ENCODE measurements around the gene MED1.

The MED1 gene

DNA sequence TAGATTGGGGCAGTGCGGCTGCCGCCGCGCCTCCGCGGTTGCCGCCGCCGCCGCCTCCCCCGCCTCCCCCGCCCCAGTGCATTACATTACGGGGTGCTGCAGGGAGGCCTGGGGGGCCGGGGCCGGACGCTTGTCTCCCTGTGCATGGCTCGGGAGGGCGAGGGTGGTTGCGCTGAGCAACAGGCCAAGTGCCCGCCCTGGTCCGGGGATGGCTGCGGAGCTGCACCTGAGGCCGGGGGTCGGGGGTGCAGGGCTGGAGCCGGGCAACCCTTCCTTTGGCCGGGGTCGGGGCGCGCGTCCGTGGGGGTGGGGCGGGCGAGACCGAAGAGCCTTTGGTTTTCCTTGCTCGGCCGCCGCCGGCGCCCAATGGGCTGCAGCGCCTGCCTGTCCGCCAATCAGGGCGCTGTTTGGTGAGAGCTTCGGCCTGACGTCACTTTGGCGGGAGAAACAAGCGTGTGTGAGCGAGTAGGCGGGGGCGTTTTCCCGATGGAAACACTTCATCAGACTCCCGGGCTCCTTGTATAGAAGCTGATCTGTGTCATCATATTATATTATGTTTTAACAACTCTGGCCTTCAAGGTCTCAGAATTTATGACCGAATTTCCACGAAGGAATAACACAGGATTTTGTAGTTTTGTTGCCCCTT lies 48.7 kb downstream of the MED1 start:
- peak overlapping the region; percentile 63 to 99 (median 96) for H3K4me3 ChIP-seq (ENCODE audit: low read depth in 1 of 5, low read length in 5 of 5)
- H3K9ac ChIP-seq (ENCODE audit: low read length in 5 of 5), result peak overlapping the region in 3 of 5 donors; percentile 69 to 84 (median 77)
- peaks cover 0 to 26% (median 17%) of the 10 kb centered on the region in 5 donors for H3K4me1 ChIP-seq (ENCODE audit: control insufficient read depth in 5 of 5, insufficient read depth in 5 of 5, low read length in 5 of 5)
- no peaks in the 10 kb centered on the region for H3K27me3 ChIP-seq (ENCODE audit: control insufficient read depth in 5 of 5, insufficient read depth in 4 of 5, low read length in 5 of 5)
- H3K36me3 ChIP-seq (ENCODE audit: control insufficient read depth in 5 of 5, insufficient read depth in 5 of 5, low read length in 5 of 5), result peaks cover under 1 to 10% (median 6%) of the 10 kb centered on the region in 5 donors
- H3K9me3 ChIP-seq (ENCODE audit: control insufficient read depth in 5 of 5, low read length in 5 of 5), result no peaks in the 10 kb centered on the region
- peak overlapping the region; percentile 86 for H3K27ac ChIP-seq (ENCODE audit: low read depth, low read length)

- Histone ChIP-seq H3K9ac (ENCODE audit: low read length in 5 of 5) (peak within 1 kb of the TSS; percentile 69 to 94 (median 83)), H3K27me3 (ENCODE audit: control insufficient read depth in 5 of 5, insufficient read depth in 4 of 5, low read length in 5 of 5) (no peaks in the 10 kb centered on the region), H3K4me1 (ENCODE audit: control insufficient read depth in 5 of 5, insufficient read depth in 5 of 5, low read length in 5 of 5) (peaks cover 0 to 26% (median 17%) of the 10 kb centered on the region in 5 donors), H3K27ac (ENCODE audit: low read depth, low read length) (peak within 1 kb of the TSS; percentile 86), H3K9me3 (ENCODE audit: control insufficient read depth in 5 of 5, low read length in 5 of 5) (no peaks in the 10 kb centered on the region), H3K4me3 (ENCODE audit: low read depth in 1 of 5, low read length in 5 of 5) (peak within 1 kb of the TSS; percentile 88 to 99 (median 96)), H3K36me3 (ENCODE audit: control insufficient read depth in 5 of 5, insufficient read depth in 5 of 5, low read length in 5 of 5) (peaks cover 0 to 10% (median 4%) of the 10 kb centered on the region in 5 donors)
Observed at GRCh38 chr17:39401412-39402243, 49.4 kb downstream of the MED1 start, which contains the start of gene FBXL20. FBXL20 (minus strand) TSS chr17:39401626; CDS start chr17:39401402, 224 bp downstream.

- H3K9me3 ChIP-seq (ENCODE audit: control insufficient read depth in 5 of 5, low read length in 5 of 5), result no peaks in the 10 kb centered on the region
- H3K36me3 ChIP-seq (ENCODE audit: control insufficient read depth in 5 of 5, insufficient read depth in 5 of 5, low read length in 5 of 5), result peaks cover 0 to 5% (median 0%) of the 10 kb centered on the region in 5 donors
- peak overlapping the region; percentile 69 to 94 (median 83) for H3K9ac ChIP-seq (ENCODE audit: low read length in 5 of 5)
- peak overlapping the region; percentile 86 for H3K27ac ChIP-seq (ENCODE audit: low read depth, low read length)
- no peaks in the 10 kb centered on the region for H3K27me3 ChIP-seq (ENCODE audit: control insufficient read depth in 5 of 5, insufficient read depth in 4 of 5, low read length in 5 of 5)
- H3K4me3 ChIP-seq (ENCODE audit: low read depth in 1 of 5, low read length in 5 of 5), result peak overlapping the region; percentile 88 to 99 (median 96)
- peaks cover 0 to 26% (median 17%) of the 10 kb centered on the region in 5 donors for H3K4me1 ChIP-seq (ENCODE audit: control insufficient read depth in 5 of 5, insufficient read depth in 5 of 5, low read length in 5 of 5)
Observed at GRCh38 chr17:39400547-39401411, 50.3 kb downstream of the MED1 start.

GRCh38 chr17:39399791-39400190 lies 51.3 kb downstream of the MED1 start:
- H3K27me3 ChIP-seq (ENCODE audit: control insufficient read depth in 5 of 5, insufficient read depth in 4 of 5, low read length in 5 of 5), result no peaks in the 10 kb centered on the region
- peak overlapping the region in 2 of 5 donors; percentile 95 to 99 for H3K4me3 ChIP-seq (ENCODE audit: low read depth in 1 of 5, low read length in 5 of 5)
- H3K9ac ChIP-seq (ENCODE audit: low read length in 5 of 5), result peak overlapping the region in 3 of 5 donors; percentile 5 to 94 (median 83)
- no peaks in the 10 kb centered on the region for H3K36me3 ChIP-seq (ENCODE audit: control insufficient read depth in 5 of 5, insufficient read depth in 5 of 5, low read length in 5 of 5)
- no peaks in the 10 kb centered on the region for H3K9me3 ChIP-seq (ENCODE audit: control insufficient read depth in 5 of 5, low read length in 5 of 5)
- peaks cover 0 to 26% (median 17%) of the 10 kb centered on the region in 5 donors for H3K4me1 ChIP-seq (ENCODE audit: control insufficient read depth in 5 of 5, insufficient read depth in 5 of 5, low read length in 5 of 5)
- no peak overlapping the region for H3K27ac ChIP-seq (ENCODE audit: low read depth, low read length)

- Histone ChIP-seq H3K27me3 (ENCODE audit: control insufficient read depth in 5 of 5, insufficient read depth in 4 of 5, low read length in 5 of 5) (no peaks in the 10 kb centered on the region), H3K9ac (ENCODE audit: low read length in 5 of 5) (no peak overlapping the region), H3K4me3 (ENCODE audit: low read depth in 1 of 5, low read length in 5 of 5) (no peak overlapping the region), H3K36me3 (ENCODE audit: control insufficient read depth in 5 of 5, insufficient read depth in 5 of 5, low read length in 5 of 5) (no peaks in the 10 kb centered on the region), H3K9me3 (ENCODE audit: control insufficient read depth in 5 of 5, low read length in 5 of 5) (no peaks in the 10 kb centered on the region), H3K4me1 (ENCODE audit: control insufficient read depth in 5 of 5, insufficient read depth in 5 of 5, low read length in 5 of 5) (peaks cover 0 to 4% (median 0%) of the 10 kb centered on the region in 5 donors), H3K27ac (ENCODE audit: low read depth, low read length) (no peak overlapping the region)
Observed at GRCh38 chr17:39393736-39394135, 57.3 kb downstream of the MED1 start.

GRCh38 chr17:39391448-39391847 lies 59.6 kb downstream of the MED1 start:
- Histone ChIP-seq H3K36me3 (ENCODE audit: control insufficient read depth in 5 of 5, insufficient read depth in 5 of 5, low read length in 5 of 5) (peaks cover 2 to 8% (median 4%) of the 10 kb centered on the region in 5 donors), H3K27ac (ENCODE audit: low read depth, low read length) (no peak overlapping the region), H3K9me3 (ENCODE audit: control insufficient read depth in 5 of 5, low read length in 5 of 5) (no peaks in the 10 kb centered on the region), H3K9ac (ENCODE audit: low read length in 5 of 5) (no peak overlapping the region), H3K27me3 (ENCODE audit: control insufficient read depth in 5 of 5, insufficient read depth in 4 of 5, low read length in 5 of 5) (no peaks in the 10 kb centered on the region), H3K4me3 (ENCODE audit: low read depth in 1 of 5, low read length in 5 of 5) (no peak overlapping the region), H3K4me1 (ENCODE audit: control insufficient read depth in 5 of 5, insufficient read depth in 5 of 5, low read length in 5 of 5) (peaks cover 0 to 4% (median 0%) of the 10 kb centered on the region in 5 donors)

DNA sequence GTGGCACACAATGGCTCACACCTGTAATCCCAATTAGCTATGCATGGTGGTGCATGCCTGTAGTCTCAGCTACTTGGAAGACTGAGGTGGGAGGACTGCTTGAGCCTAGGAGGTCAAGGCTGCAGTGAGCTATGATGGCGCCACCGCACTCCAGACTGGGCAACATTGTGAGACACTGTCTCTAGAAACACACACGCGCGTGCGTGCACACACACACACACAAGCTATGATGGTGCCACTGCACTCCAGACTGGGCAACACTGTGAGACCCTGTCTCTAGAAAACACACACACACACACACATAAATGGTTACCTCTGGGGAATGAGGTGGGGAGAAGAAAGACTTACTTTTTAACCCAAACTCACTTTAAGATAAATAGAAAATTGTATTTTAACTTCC lies 66.0 kb downstream of the MED1 start:
- H3K9me3 ChIP-seq (ENCODE audit: control insufficient read depth in 5 of 5, low read length in 5 of 5), result no peaks in the 10 kb centered on the region
- no peaks in the 10 kb centered on the region for H3K27me3 ChIP-seq (ENCODE audit: control insufficient read depth in 5 of 5, insufficient read depth in 4 of 5, low read length in 5 of 5)
- H3K27ac ChIP-seq (ENCODE audit: low read depth, low read length), result no peak overlapping the region
- H3K4me3 ChIP-seq (ENCODE audit: low read depth in 1 of 5, low read length in 5 of 5), result no peak overlapping the region
- H3K4me1 ChIP-seq (ENCODE audit: control insufficient read depth in 5 of 5, insufficient read depth in 5 of 5, low read length in 5 of 5), result no peaks in the 10 kb centered on the region
- peaks cover 2 to 8% (median 4%) of the 10 kb centered on the region in 5 donors for H3K36me3 ChIP-seq (ENCODE audit: control insufficient read depth in 5 of 5, insufficient read depth in 5 of 5, low read length in 5 of 5)
- H3K9ac ChIP-seq (ENCODE audit: low read length in 5 of 5), result no peak overlapping the region

GRCh38 chr17:39380144-39380543 lies 70.9 kb downstream of the MED1 start:
- no peak overlapping the region for H3K9ac ChIP-seq (ENCODE audit: low read length in 5 of 5)
- H3K9me3 ChIP-seq (ENCODE audit: control insufficient read depth in 5 of 5, low read length in 5 of 5), result no peaks in the 10 kb centered on the region
- no peaks in the 10 kb centered on the region for H3K36me3 ChIP-seq (ENCODE audit: control insufficient read depth in 5 of 5, insufficient read depth in 5 of 5, low read length in 5 of 5)
- H3K4me3 ChIP-seq (ENCODE audit: low read depth in 1 of 5, low read length in 5 of 5), result no peak overlapping the region
- H3K4me1 ChIP-seq (ENCODE audit: control insufficient read depth in 5 of 5, insufficient read depth in 5 of 5, low read length in 5 of 5), result peaks cover 0 to 6% (median 3%) of the 10 kb centered on the region in 5 donors
- H3K27me3 ChIP-seq (ENCODE audit: control insufficient read depth in 5 of 5, insufficient read depth in 4 of 5, low read length in 5 of 5), result no peaks in the 10 kb centered on the region
- no peak overlapping the region for H3K27ac ChIP-seq (ENCODE audit: low read depth, low read length)

- Histone ChIP-seq H3K27me3 (ENCODE audit: control insufficient read depth in 5 of 5, insufficient read depth in 4 of 5, low read length in 5 of 5) (no peaks in the 10 kb centered on the region), H3K27ac (ENCODE audit: low read depth, low read length) (no peak overlapping the region), H3K4me3 (ENCODE audit: low read depth in 1 of 5, low read length in 5 of 5) (no peak overlapping the region), H3K36me3 (ENCODE audit: control insufficient read depth in 5 of 5, insufficient read depth in 5 of 5, low read length in 5 of 5) (no peaks in the 10 kb centered on the region), H3K4me1 (ENCODE audit: control insufficient read depth in 5 of 5, insufficient read depth in 5 of 5, low read length in 5 of 5) (peaks cover 0 to 6% (median 3%) of the 10 kb centered on the region in 5 donors), H3K9ac (ENCODE audit: low read length in 5 of 5) (no peak overlapping the region), H3K9me3 (ENCODE audit: control insufficient read depth in 5 of 5, low read length in 5 of 5) (no peaks in the 10 kb centered on the region)
Observed at GRCh38 chr17:39376434-39376833, 74.6 kb downstream of the MED1 start.

All from subcutaneous abdominal adipose tissue (tissue), 5 donors.